HG03354 (cell line): Measurements from ENCODE around the gene PPP1R14B.

ENCODE experiments used
- ATAC-seq: cut with Tn5 transposase; IDR thresholded peaks from one replicate; pipeline ENCODE4 v1.9.1; 2021; ENCODE audit warnings: mild to moderate bottlenecking; ENCODE audit not compliant: unreplicated experiment, poor library complexity, severe bottlenecking

The PPP1R14B gene

DNA sequence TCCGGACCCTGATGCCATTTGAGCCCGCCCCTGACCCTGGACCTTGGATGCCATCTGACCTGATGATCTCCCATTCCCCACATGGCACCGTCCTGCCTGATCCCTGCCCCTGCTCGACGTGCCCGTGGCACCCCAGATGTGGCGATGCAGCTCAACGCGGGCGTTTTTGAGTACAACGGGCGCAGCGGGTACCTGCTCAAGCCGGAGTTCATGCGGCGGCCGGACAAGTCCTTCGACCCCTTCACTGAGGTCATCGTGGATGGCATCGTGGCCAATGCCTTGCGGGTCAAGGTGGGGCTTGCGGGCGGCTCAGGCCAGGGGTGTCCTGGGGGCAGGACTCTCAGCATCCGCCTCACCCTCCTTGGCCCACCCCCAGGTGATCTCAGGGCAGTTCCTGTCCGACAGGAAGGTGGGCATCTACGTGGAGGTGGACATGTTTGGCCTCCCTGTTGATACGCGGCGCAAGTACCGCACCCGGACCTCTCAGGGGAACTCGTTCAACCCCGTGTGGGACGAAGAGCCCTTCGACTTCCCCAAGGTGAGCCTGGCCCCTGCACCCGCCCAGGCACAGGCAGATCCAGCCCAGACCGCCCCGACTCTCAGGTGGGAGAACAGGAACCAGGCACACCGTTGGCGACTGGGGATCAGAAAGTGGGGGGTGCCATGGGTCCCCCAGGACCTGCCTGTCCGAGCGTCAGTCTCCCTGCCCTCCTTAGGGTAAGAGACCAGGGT lies 15.7 kb upstream of the PPP1R14B start:
- ATAC-seq = no peak

DNA sequence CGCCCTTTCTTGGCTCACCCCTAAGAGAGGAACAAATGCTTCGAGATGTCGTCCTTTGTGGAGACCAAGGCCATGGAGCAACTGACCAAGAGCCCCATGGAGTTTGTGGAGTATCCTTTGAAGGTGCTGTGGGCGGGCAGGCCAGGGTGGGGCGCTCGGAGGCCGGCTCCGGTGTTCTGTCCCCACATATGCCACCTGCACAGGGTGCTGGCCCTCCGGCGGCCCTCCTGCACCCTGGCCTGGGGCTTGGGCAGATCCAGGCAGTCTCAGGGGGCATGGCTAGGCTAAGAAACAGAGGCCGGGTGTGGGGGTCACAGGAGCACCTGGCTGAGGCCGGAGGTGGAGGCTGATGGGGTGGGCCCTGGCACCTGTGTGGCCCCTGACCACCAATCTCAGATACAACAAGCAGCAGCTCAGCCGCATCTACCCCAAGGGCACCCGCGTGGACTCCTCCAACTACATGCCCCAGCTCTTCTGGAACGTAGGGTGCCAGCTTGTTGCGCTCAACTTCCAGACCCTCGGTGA lies 14.9 kb upstream of the PPP1R14B start:
- ATAC-seq = no peak

DNA sequence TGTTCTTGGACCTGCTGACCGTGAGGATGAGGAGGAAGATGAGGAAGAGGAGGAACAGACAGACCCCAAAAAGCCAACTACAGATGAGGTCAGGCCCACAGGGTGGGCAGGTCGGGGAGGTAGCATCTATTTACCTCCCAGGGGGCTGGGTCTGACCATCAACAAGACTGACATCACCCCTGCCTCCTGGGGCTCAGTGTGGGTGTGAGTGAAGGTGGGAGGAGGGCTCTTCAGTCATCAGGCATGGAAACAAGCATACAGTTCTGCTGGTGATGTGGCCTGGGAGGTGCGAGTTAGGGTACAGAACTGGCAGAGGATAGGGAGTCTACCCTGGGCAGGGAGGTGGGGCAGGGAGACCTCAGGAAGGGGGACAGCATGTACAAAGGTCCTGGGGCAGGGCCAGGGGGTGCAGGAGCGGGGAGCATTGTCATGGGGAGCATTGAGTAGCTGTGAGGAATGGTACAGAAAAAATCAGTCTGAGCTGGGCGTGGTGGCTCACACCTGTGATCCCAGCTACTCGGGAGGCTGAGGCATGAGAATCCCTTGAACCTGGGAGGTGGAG lies 13.5 kb upstream of the PPP1R14B start:
- no peak for ATAC-seq

DNA sequence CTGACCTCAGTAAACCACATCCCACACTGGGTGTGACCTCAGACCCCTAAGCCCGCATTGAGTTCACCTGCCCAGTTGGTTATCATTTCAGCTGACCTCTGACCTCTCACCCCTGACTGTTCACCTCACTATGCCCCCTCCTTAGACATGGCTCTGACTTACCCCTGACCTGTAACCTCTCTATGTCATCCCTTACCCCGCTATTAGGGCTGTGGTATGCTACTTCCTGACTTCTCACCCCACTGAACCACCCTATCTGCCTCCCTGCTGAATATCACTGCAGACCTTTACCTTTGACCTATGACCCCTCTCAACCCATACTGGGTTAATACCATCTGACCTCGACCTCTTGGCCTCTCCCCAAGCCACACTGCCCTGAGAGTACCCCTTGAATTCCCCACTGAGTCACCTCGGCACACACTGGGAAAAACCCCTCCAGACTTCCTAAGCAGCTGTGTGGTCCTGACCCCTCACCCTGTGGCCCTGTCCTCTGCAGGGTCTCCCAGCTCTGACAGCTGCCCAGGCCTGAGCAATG lies 12.9 kb upstream of the PPP1R14B start:
- ATAC-seq = no peak

DNA sequence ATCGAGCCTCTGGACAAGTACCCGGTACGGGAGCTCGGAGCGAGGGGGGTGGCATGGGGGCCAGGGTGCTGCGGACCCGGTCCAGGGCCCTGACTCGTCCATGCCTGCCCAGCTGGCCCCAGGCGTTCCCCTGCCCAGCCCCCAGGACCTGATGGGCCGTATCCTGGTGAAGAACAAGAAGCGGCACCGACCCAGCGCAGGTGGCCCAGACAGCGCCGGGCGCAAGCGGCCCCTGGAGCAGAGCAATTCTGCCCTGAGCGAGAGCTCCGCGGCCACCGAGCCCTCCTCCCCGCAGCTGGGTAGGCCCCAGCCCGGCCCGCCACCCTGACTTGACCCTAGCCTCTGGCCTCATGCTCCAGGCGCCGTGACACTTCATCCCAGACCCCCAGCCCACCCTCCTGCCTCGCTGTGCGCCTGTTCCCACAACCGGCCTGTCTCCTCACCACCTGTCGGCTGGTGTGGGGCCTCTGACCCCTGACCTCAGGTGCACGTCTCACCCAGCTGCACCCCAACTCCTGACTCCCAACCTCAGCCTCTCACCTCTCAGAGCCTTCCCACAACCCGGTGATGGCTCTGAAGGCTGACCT lies 12.3 kb upstream of the PPP1R14B start:
- no peak for ATAC-seq

DNA sequence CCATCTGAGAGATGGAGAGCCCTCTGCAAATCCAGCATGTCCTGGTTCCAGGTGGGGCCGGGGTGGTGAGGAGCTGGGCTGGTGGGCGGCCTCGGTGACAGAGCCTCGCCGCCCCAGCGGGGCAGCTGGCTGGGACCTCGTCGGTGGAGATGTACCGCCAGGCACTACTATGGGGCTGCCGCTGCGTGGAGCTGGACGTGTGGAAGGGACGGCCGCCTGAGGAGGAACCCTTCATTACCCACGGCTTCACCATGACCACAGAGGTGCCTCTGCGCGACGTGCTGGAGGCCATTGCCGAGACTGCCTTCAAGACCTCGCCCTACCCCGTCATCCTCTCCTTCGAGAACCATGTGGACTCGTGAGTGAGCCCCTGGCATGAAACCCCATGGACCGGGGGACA lies 11.6 kb upstream of the PPP1R14B start:
- ATAC-seq = no peak

DNA sequence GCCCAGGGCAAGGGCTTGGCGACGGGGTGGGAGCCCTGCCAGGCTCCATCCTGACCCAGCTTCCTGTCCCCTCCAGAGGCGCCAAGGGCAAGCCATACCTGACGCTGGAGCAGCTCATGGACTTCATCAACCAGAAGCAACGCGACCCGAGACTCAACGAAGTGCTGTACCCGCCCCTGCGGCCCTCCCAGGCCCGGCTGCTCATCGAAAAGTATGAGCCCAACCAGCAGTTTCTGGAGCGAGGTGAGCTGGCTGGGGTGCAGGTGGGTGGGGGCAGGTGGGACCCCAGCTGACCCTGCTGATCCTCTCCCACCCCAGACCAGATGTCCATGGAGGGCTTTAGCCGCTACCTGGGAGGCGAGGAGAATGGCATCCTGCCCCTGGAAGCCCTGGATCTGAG lies 9.6 kb upstream of the PPP1R14B start:
- ATAC-seq = no peak

DNA sequence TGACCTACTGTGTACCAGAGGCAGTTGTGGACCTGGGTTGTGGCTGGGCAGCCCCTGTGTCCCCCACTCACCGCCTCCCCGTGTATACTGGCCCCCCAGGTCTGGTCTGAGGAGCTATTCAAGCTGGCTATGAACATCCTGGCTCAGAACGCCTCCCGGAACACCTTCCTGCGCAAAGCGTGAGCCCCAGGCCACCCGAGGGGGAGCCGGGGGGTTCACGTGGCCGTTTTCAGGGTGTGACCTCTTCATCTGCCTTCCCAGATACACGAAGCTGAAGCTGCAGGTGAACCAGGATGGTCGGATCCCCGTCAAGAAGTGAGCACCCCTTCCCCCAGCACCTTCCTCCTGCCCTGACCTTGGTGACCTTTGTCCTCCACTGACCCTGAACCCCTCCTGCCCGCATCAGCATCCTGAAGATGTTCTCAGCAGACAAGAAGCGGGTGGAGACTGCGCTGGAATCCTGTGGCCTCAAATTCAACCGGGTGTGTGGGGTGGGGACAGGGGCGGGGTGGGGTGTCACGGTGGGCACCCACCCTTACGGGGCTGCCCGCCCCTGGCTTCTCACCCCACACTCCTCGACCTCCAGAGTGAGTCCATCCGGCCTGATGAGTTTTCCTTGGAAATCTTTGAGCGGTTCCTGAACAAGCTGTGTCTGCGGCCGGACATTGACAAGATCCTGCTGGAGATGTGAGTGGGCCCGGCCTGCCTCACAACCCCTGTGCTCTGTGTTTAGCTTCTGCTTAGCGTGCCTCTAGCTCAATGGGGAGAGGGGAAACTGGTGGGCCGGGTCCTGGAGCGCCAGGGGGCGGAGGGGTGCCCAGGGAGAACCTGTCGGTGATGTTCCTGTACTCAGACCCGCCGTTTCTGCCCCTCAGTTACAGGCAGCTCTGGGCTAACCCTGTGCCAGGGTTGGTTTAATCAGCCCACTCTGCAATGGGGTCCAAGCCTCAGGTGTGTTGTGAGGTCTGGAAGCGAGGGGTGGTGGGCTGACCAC lies 8.7 kb upstream of the PPP1R14B start:
- no peak for ATAC-seq

DNA sequence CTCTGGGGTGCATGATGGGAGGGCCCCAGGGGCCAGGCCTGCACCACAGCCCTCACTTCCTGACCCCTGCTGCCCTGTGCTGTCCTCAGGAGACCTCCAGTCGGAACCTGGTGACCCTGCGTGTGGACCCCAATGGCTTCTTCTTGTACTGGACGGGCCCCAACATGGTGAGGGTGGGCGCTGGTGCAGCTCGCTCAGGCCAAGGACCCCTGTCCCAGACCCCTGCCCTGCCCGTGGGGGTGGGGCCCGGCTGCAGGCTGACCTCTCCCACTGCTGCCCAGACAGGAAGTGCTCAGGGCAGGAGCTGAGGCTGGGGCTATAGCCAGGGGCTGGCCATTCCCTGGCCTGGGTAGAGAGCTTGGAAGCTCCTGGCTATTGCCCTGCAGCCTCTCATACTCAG lies 7.6 kb upstream of the PPP1R14B start:
- no peak for ATAC-seq

DNA sequence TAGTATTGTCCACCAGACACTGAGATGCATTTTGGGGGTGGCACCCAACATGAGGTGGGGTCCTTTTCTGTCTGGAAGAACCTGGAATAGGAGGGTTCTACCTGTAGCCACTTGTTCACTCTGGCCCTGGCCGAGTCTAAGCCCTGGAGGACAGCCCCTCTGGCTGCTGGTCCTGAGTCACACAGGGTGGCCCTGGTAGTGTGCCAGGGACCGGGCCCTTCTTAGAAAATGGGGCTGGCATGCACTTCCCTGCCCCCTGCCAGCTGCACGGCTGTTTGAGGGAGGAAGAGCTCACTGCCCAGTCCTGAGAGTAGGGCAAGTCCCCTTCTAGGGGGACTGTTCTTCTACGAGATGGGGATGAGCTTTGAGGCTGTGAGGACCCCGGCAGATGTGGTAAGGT lies 6.7 kb upstream of the PPP1R14B start:
- ATAC-seq = no peak

DNA sequence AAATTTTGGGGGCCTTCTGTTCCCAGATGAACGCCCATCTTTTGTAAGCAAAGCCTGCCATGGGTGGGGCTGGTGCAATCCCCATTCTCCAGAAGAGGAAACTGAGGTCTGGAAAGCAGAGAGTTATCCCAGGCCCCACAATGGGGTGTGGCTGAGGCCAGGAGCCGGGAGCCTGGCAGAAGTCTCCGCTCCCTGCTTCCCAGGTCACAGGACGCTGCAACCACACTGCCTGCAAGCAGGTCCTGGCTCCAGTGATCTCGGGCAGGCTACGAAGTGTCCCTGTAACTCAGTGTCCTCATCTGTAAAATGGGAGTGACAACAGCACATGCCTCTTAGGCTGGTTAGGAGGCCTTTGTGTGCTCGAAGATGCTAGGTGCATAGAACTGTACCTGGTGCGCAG lies 6.3 kb upstream of the PPP1R14B start:
- ATAC-seq = no peak

DNA sequence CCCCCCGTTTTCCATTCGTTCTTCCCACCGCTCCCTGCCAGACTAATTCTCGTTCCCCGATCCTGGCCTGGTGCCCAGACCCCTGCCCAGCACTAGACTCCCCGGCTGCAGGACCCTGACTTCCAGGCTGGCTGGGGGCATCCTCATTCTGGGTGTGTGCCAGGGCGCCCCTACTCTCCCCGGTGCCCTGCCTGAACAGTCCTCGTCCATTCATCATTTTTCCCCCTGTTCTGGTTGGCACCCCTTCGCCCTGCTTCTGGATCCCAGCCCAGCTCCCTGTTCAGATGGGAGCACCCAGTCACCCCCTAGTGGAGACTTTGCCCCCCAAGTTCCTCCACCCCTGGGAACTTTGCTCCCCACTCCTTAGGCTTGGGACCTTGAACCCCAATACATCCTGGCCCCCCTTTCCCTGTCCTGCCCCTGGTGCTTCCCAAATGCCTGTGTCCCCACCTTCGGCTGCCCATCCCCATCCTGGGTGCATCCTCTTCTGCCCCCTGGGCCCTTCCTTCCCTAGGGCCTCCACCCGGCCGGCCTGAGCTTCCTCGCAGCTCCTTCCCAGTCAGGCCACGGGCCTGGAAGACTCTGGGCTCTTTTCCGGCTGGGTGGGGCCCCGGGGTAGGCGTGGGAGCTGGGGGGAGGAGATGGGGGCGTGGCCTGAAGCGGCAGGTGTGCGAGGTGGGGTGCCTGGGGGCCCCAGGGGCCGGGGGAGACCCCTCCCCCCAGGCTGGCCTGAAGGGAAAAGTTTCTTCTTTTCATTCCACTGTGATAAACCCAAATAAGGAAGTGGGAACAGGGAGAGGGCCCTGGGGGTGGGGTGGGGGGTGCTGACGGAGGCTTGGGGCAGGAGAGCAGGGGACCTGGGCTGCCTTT lies 5.5 kb upstream of the PPP1R14B start:
- no peak for ATAC-seq

DNA sequence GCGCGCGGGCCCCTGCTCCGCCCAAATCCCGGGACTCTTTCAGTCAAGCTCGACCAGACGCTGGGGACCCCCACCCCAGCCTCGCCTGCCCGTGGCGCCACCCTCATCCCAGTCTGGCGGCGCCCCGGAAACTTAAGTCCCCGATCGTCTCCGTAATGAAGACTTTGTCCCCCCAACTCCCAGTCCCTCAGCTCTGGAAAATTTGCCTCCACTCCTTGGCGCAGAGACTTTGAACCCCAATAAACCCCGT lies 4.9 kb upstream of the PPP1R14B start:
- ATAC-seq = no peak

DNA sequence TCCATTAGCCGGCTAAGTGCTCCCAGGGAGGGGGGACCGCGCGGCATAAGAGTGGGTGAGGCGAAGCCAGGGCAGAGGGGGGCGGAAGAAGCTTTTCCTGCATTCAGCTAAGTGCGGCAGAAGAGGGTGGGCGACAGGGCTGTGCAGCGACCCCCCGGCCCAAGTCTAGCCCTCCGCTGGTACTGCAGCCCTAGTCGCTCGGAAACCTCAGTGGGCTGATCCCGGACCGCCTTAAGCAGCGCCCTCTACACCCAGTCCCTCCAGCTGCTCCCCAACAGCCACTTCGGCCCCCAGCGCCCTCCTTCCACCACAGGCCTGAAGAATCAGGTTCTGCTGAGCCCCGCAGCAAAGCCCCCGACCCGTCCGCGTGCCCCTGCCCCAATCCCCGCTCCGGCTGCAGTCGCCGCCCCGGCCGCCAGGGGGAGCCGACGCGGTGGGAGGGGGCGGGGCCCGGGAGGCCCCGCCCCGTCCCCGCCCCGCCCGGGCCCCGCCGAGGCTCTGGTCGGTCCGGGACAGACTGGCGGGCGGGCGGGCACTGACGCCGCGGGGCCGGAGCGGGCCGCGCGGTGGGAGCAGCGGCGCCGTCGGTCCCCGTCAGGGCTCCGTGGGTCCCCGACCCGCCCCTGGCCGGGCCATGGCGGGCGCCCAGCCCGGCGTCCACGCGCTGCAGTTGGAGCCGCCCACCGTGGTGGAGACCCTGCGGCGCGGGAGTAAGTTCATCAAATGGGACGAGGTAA lies 4.4 kb upstream of the PPP1R14B start, which contains the start of gene PLCB3:
Gene PLCB3, plus strand, starts transcription at position 515 of the 737 bp plus-strand sequence. Its CDS starts 120 bp downstream, at position 635.
- no peak for ATAC-seq

DNA sequence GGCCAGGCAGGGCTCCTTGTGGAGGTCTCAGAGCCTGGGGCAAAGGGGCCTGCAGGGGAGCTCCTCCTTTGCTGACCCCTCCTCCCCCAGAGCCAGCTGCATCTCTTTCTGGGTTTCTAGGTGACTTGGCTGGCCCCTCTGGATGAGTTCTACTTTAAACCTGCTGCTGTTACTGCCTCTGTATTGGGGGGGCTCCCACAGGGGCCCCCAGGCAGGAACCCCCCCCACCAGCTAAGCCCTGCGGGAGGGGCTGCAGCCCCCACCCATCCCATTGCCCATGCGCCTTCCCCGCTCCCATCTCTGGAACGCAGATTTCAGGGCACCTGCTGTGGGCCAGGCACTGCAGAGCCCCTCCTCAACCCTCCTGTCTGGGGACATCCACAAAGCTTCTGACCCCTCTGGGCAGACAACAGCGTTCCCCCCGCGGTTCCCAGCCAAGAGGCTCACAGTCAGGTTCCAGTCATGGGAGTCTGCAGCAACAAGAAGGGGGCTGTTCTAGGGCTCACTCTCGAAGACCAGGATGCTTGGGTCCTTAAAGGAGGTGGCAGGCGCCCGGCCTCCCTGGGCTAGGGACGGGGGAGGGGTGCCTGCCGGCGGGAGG lies 3.8 kb upstream of the PPP1R14B start:
- no peak for ATAC-seq

DNA sequence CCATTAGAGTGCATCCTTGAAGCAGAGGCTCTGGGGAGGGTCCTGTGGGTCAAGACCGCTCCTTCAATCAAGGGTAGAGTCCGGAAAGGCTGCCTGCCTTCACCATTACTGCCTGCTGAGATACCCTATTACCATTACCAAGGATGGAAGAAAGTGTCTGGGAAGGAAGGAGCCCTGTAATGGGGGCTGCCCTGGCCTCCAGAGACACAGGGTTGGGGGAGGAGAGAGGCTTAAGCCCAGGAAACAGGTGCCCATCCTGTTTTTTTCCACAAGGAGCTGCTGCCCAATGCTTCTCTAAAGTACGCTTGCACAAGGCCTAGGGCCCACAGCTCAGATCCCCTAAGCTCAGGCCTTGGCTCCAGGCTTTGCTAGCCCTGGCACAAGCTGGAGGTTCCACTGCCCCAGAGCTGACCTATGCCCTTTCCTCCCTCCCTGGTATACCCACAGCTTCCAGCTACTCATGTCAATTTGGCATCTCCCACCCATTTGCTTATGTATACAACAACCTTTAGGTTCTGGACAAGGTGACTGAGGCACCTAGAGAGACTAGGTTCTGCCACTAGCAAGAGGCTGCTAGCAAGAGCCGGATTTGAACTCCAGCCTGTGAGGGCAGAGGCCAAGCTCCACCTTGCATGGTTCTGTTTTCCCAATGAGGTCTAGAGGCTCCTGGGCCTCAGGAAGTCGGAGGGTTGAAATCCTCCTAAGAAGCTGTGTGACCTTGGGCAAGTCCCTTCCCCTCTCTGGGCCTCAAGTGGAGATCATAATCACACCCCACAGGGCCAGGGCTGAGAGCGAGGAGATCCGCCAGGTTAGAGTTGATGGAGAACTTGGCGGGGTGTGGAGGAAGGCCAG lies 3.0 kb upstream of the PPP1R14B start:
- ATAC-seq = no peak

DNA sequence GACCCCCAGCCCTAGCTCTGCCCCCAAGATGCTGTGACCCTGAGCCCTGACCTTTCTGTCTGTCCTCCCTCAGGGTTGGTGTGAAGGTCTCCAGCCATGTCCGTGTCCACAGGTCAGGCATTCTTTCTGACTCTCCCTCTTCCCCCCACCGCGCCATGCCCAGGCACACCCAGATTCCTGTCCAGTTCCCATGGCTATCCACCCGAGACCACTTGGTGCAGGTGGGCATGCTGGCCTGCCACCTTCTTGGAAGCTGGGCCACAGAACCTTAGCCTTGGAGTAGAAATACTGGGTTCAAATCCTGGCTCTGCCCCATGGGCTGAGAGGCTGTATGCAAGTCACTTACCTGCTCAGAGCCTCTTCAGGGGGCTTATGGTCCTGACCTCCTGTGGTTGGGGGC lies 2.3 kb upstream of the PPP1R14B start:
- ATAC-seq = no peak
